Natural killer cell (primary cell): ENCODE data around the gene MYMX. TPM values are rescaled to one million over a fixed set of nuclear protein-coding genes. Genes with fewer than 3 reads are reported as not detected.

Experiments used
- ATAC-seq, 3 donors: fragments of 150-1000 bp in 2 of 3; fragments of 200-7000 bp in 1 of 3; cut with Tn5 transposase; 1 replicate in 1 of 3; 2 replicates in 2 of 3; pipeline ENCODE4 v1.10.0; 2021; ENCODE audit warnings: mild to moderate bottlenecking in 2 of 3, moderate library complexity in 2 of 3
- DNase-seq, 2 donors: peaks; one replicate each; pipeline versions ENCODE4 v3.0.0 to v3.0.0-alpha.2; 2013 to 2021; ENCODE audit warnings: mixed read lengths in 1 of 2
- H3K27ac ChIP-seq: one replicate; pipeline ENCODE4 v1.5.1; 2013; ENCODE audit warnings: mild to moderate bottlenecking, low read length
- H3K27me3 ChIP-seq: one replicate; pipeline ENCODE4 v1.6.1; 2013; ENCODE audit warnings: low read length; ENCODE audit not compliant: control insufficient read depth, insufficient read depth
- H3K36me3 ChIP-seq: one replicate; pipeline ENCODE4 v1.6.1; 2013; ENCODE audit warnings: low read length; ENCODE audit not compliant: control insufficient read depth, insufficient read depth
- H3K4me1 ChIP-seq: one replicate; pipeline ENCODE4 v1.6.1; 2013; ENCODE audit warnings: low read length; ENCODE audit not compliant: control insufficient read depth, insufficient read depth
- H3K4me3 ChIP-seq: one replicate; pipeline ENCODE4 v1.5.1; 2013; ENCODE audit warnings: low read length
- H3K9me3 ChIP-seq: one replicate; pipeline ENCODE4 v1.6.1; 2013; ENCODE audit warnings: low read length; ENCODE audit not compliant: control insufficient read depth, insufficient read depth
- H3K27ac Mint-ChIP-seq, 2 donors: one replicate each; pipeline ENCODE4 v1.8.0; 2022; ENCODE audit warnings: mild to moderate bottlenecking in 2 of 2, mixed read lengths in 2 of 2, moderate library complexity in 1 of 2
- H3K27me3 Mint-ChIP-seq, 2 donors: one replicate each; pipeline ENCODE4 v1.8.0; 2022; ENCODE audit warnings: low read depth in 2 of 2, mixed read lengths in 2 of 2
- H3K36me3 Mint-ChIP-seq: one replicate; pipeline ENCODE4 v1.8.0; 2022; ENCODE audit warnings: mixed read lengths
- H3K4me1 Mint-ChIP-seq, 2 donors: one replicate each; pipeline ENCODE4 v1.8.0; 2022; ENCODE audit warnings: mixed read lengths in 2 of 2
- H3K4me3 Mint-ChIP-seq: one replicate; pipeline ENCODE4 v1.8.0; 2022; ENCODE audit warnings: mild to moderate bottlenecking, moderate library complexity, mixed read lengths
- H3K9me3 Mint-ChIP-seq, 2 donors: one replicate each; pipeline ENCODE4 v1.8.0; 2022; ENCODE audit warnings: mixed read lengths in 2 of 2
- WGBS: methylation state at CpG from one replicate; pipeline ENCODE4 v1.1.7; 2013; ENCODE audit warnings: missing lambda C conversion rate; ENCODE audit not compliant: insufficient coverage; 5-methylcytosine and 5-hydroxymethylcytosine counted together
- intact Hi-C: fragments of 100-400 bp; cut with micrococcal nuclease; formaldehyde crosslinking; loops from one replicate; pipeline ENCODE4 v1.14.2; 2022
- total RNA-seq, 4 donors: library from RNA; stranded (reverse); fragments of 120-200 nt in 1 of 4; gene quantifications; one replicate each; pipeline versions ENCODE4 v1.2.3 to v1.2.4, GENCODE V29; 2013 to 2022
- TF ChIP-seq, protein P1 (sequence below): fragments of 200-600 bp; IDR thresholded peaks from one replicate; pipeline ENCODE4 v1.8.0; 2022; ENCODE audit warnings: antibody characterized with exemption

Gene MYMX
- total RNA-seq, 3 donors from 2014 or later (not counting 1 experiment from before 2014, with no cell fraction given) = not detected

DNA sequence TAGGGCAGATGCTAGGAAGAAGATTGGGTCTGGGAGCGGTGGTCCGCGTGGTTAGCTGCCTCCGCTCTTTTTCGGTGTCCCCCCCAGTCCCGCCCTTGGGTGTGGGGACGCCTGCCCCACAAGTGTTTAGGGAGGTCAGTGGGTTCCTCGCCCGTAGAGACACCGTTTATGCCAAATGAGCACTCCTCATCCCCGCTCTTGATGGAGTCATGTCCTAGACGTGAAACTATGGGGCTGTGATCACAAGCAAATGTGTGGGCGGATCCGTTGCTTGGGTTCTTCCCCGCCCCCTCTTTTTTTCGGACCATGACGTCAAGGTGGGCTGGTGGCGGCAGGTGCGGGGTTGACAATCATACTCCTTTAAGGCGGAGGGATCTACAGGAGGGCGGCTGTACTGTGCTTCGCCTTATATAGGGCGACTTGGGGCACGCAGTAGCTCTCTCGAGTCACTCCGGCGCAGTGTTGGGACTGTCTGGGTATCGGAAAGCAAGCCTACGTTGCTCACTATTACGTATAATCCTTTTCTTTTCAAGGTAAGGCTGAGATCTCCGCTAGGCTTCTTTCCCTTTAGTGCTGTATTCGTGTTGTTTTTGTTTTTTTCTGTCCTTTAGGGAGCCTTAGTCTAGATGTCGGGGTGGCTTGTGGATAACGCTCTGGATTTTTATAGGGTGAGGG is 30.1 kb downstream of the MYMX start, which contains the start of gene HSP90AB1:
Gene HSP90AB1 (plus strand): TSS at position 439 of the 675 bp plus-strand sequence. CDS start 1,529 bp downstream, outside the sequence.
- H3K27me3 Mint-ChIP-seq = no peaks in the 10 kb centered on the region
- peaks cover 38 to 46% of the 10 kb centered on the region in 2 donors for H3K4me1 Mint-ChIP-seq
- peak; percentile 90 to 98 for DNase-seq
- Histone ChIP-seq H3K27me3 (no peaks in the 10 kb centered on the region), H3K27ac (peak within 1 kb of the TSS; percentile 98), H3K4me3 (peak within 1 kb of the TSS; percentile 97), H3K36me3 (peaks cover 32% of the 10 kb centered on the region), H3K9me3 (no peaks in the 10 kb centered on the region), H3K4me1 (peaks cover 23% of the 10 kb centered on the region)
- peak; percentile 76 to 93 (median 81) for ATAC-seq
- peak within 1 kb of the TSS; percentile 100 for H3K4me3 Mint-ChIP-seq
- H3K27ac Mint-ChIP-seq = peak within 1 kb of the TSS; percentile 99
- peaks cover 18% of the 10 kb centered on the region for H3K36me3 Mint-ChIP-seq
- no peaks in the 10 kb centered on the region for H3K9me3 Mint-ChIP-seq
- TF ChIP-seq, protein P1, sequence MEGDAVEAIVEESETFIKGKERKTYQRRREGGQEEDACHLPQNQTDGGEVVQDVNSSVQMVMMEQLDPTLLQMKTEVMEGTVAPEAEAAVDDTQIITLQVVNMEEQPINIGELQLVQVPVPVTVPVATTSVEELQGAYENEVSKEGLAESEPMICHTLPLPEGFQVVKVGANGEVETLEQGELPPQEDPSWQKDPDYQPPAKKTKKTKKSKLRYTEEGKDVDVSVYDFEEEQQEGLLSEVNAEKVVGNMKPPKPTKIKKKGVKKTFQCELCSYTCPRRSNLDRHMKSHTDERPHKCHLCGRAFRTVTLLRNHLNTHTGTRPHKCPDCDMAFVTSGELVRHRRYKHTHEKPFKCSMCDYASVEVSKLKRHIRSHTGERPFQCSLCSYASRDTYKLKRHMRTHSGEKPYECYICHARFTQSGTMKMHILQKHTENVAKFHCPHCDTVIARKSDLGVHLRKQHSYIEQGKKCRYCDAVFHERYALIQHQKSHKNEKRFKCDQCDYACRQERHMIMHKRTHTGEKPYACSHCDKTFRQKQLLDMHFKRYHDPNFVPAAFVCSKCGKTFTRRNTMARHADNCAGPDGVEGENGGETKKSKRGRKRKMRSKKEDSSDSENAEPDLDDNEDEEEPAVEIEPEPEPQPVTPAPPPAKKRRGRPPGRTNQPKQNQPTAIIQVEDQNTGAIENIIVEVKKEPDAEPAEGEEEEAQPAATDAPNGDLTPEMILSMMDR = no peak
- WGBS = 0% methylated on average over 34 of the region's 34 CpGs
- intact Hi-C loops = loop anchor here (1.0 to 5.0 kb wide), 4 partner anchors 9 to 1074 kb away; partner anchors contain the start of genes NFKBIE, SLC35B2 and SRF

DNA sequence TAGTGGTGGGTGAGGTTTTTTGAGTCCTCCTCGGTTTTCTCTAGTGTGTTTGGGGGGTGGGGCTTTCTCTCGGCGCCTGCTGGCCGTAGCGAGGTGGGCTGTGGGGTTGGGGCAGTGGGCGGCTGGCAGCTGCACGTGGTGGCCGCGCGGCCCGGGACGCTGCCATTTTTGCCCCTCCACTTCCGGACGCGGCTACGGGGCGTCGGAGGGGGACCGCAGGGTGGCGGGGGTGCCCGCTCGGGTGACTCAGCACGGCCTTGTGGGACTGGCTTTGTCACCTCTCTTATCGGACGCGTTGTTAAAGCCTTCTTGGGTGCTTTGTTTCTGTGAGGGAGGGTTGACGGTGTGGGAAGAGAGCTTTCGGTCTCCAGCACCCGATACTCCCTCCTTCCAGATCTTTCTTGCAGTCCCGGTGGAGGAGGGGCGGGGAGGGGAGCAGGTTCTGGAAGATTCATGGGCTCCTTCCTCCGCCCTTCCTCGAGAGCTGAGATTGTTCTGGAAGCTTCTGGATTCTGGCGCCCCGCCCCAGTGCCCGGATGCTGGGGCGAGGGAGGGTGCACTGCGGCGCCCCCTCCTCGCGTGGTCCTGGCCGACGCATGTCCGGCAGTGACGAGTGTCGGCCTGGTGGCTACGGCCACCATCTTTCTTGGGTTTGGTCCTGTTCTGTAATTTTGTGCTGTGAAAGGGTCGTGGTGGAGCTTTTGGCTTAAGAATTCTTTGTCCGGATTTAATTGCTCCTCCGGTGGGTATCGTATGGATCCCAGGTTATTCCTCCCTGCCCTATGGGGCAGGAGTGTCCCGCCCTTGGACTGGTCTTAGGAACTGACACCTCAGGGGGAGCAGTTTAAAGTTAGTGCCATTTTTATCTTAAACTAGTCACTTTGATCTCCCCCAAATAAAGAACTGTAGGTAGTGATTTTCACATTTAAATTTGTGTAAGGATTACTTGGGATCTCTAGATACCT is 30.9 kb downstream of the MYMX start:
- H3K36me3 ChIP-seq = peaks cover 39% of the 10 kb centered on the region
- peak overlapping the region; percentile 97 for H3K4me3 ChIP-seq
- peak; percentile 64 to 87 (median 75) for ATAC-seq
- WGBS = under 1% methylated on average over 45 of the region's 52 CpGs
- peaks cover 23% of the 10 kb centered on the region for H3K4me1 ChIP-seq
- no peaks in the 10 kb centered on the region for H3K27me3 ChIP-seq
- peak overlapping the region; percentile 98 for H3K27ac ChIP-seq
- Mint-ChIP-seq H3K9me3 (no peaks in the 10 kb centered on the region), H3K4me1 (peaks cover 38 to 46% of the 10 kb centered on the region in 2 donors), H3K4me3 (peak overlapping the region; percentile 100), H3K27ac (peak overlapping the region; percentile 99), H3K27me3 (no peaks in the 10 kb centered on the region), H3K36me3 (peaks cover 18% of the 10 kb centered on the region)
- peak; percentile 92 to 94 for DNase-seq
- no peaks in the 10 kb centered on the region for H3K9me3 ChIP-seq
- intact Hi-C loops = loop anchor here (1.0 to 5.0 kb wide), 4 partner anchors 10 to 1075 kb away; partner anchors contain the start of genes NFKBIE, SLC35B2 and SRF
- TF ChIP-seq, protein P1 = no peak

DNA sequence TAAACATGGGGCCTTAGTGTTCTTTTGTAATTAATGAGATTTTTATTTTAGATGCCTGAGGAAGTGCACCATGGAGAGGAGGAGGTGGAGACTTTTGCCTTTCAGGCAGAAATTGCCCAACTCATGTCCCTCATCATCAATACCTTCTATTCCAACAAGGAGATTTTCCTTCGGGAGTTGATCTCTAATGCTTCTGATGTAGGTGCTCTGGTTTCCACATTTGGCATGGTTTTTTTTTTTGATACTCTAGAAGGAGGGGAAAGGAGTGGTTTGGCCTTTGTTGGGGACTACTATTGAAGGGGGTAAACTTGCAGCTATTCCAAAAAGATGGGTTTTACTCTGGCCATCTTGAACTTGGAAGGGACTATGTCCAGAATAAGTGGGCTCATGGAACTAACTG is 31.9 kb downstream of the MYMX start:
- Histone ChIP-seq H3K27me3 (no peaks in the 10 kb centered on the region), H3K4me1 (peaks cover 23% of the 10 kb centered on the region), H3K9me3 (no peaks in the 10 kb centered on the region), H3K27ac (peak overlapping the region; percentile 98), H3K4me3 (peak overlapping the region; percentile 97), H3K36me3 (peaks cover 49% of the 10 kb centered on the region)
- Mint-ChIP-seq H3K36me3 (peaks cover 18% of the 10 kb centered on the region), H3K4me3 (peak overlapping the region; percentile 100), H3K27ac (peak overlapping the region; percentile 99), H3K4me1 (peaks cover 43 to 54% of the 10 kb centered on the region in 2 donors), H3K9me3 (no peaks in the 10 kb centered on the region), H3K27me3 (no peaks in the 10 kb centered on the region)
- DNase-seq = peak in 1 of 2 donors; percentile 8
- intact Hi-C loops = loop anchor here (5.0 kb wide), 1 partner anchor 1076 kb away; the partner anchor contains the start of gene SRF
- TF ChIP-seq, protein P1 = no peak
- no peak for ATAC-seq
- no CpG with 5 or more reads among the region's 1 CpG for WGBS
